K562 (cell line): ENCODE data around the gene LDLR. TPM values are rescaled to one million over a fixed set of nuclear protein-coding genes. Genes with fewer than 3 reads are reported as not detected.
A peak's percentile ranks its signal among the peaks of the same experiment; 100 is the strongest.

Source experiments
- C11orf30 ChIP-seq: fragments of 450-650 bp; IDR thresholded peaks from 2 replicates; pipeline ENCODE4 v1.6.1; 2016; ENCODE audit warnings: low read depth, mild to moderate bottlenecking
- DPF2 ChIP-seq: fragments of 450-650 bp; IDR thresholded peaks from 2 replicates; pipeline ENCODE4 v1.6.1; 2016
- ETV6 ChIP-seq, 3 experiments: fragments of 150-350 bp in 1 of 3; sonication (generic) in 1 of 3; formaldehyde crosslinking in 1 of 3; IDR thresholded peaks; 2 replicates each; pipeline versions ENCODE4 v1.6.1 to v1.8.0; 2014 to 2022; ENCODE audit warnings: borderline replicate concordance in 2 of 3, low read depth in 2 of 3, antibody characterized with exemption in 1 of 3, low read length in 1 of 3, mild to moderate bottlenecking in 1 of 3, missing genetic modification reagents in 1 of 3
- GTF2A2 ChIP-seq: IDR thresholded peaks from 2 replicates; pipeline ENCODE4 v1.6.1; 2016; ENCODE audit warnings: mild to moderate bottlenecking, missing genetic modification characterization, missing compliant biosample characterization
- KLF10 ChIP-seq: fragments of 250-450 bp; sonication (Bioruptor Pico); IDR thresholded peaks from 2 replicates; pipeline ENCODE4 v1.6.1; 2021; ENCODE audit warnings: matching md5 sums
- MAFF ChIP-seq: IDR thresholded peaks from 2 replicates; pipeline ENCODE4 v1.6.1; 2012; ENCODE audit warnings: low read length, improper control_type of control experiment
- MAFK ChIP-seq: IDR thresholded peaks from 2 replicates; pipeline ENCODE4 v1.6.1; 2011; ENCODE audit warnings: low read length, improper control_type of control experiment
- MCM2 ChIP-seq: fragments of 450-650 bp; IDR thresholded peaks from 2 replicates; pipeline ENCODE4 v1.6.1; 2017; ENCODE audit warnings: low read depth, mild to moderate bottlenecking
- PCBP1 ChIP-seq: fragments of 200-400 bp; formaldehyde crosslinking; IDR thresholded peaks from 2 replicates; pipeline ENCODE4 v1.6.1; 2018; ENCODE audit warnings: mild to moderate bottlenecking, low read depth, low read length; ENCODE audit not compliant: poor library complexity, severe bottlenecking
- PHB ChIP-seq: fragments of 250-450 bp; sonication (Bioruptor Pico); IDR thresholded peaks from 2 replicates; pipeline ENCODE4 v1.5.0; 2021
- RB1 ChIP-seq: fragments of 450-650 bp; IDR thresholded peaks from 2 replicates; pipeline ENCODE4 v1.6.1; 2017; ENCODE audit warnings: low read depth, mild to moderate bottlenecking
- SOX6 ChIP-seq: fragments of 450-650 bp; IDR thresholded peaks from 2 replicates; pipeline ENCODE4 v1.6.1; 2014; ENCODE audit warnings: mild to moderate bottlenecking
- ZFPM2 ChIP-seq: fragments of 250-450 bp; sonication (Bioruptor Pico); IDR thresholded peaks from 2 replicates; pipeline ENCODE4 v1.5.1; 2022; ENCODE audit warnings: mild to moderate bottlenecking
- polyA plus RNA-seq, 8 experiments: library from polyadenylated mRNA; depleted of rRNA in 4 of 8; stranded (reverse) in 5 of 8; unstranded in 3 of 8; fragments of >200 nt; fragmentation: Nextera tagmentation in 2 of 8; fragmentation: Illumina TruSeq in 1 of 8; extraction: Ambion mirVana in 2 of 8; extraction: Trizol in 1 of 8; gene quantifications; 2 replicates each; pipeline versions ENCODE4 v1.2.1 to v1.2.3, GENCODE V29; 2011 to 2014; ENCODE audit warnings: inconsistent platforms in 1 of 8, missing spikeins in 1 of 8
- total RNA-seq, 7 experiments: library from RNA; depleted of rRNA in 6 of 7; stranded (reverse); fragments of >200 nt in 6 of 7; fragmentation: Illumina TruSeq in 2 of 7; extraction: Trizol in 2 of 7; gene quantifications; 2 replicates each; pipeline versions ENCODE4 v1.2.1 to v1.2.3, GENCODE V29; 2011 to 2021; ENCODE audit warnings: low replicate concordance in 1 of 7
- TF ChIP-seq, protein P1 (sequence below): fragments of 450-650 bp; formaldehyde crosslinking; IDR thresholded peaks from 2 replicates; pipeline ENCODE4 v1.4.0; 2020; ENCODE audit warnings: mild to moderate bottlenecking, moderate library complexity
- TF ChIP-seq, protein P2 (sequence below): fragments of 250-450 bp; sonication (Bioruptor Pico); IDR thresholded peaks from 2 replicates; pipeline ENCODE4 v1.5.0; 2020; ENCODE audit warnings: mild to moderate bottlenecking, borderline replicate concordance
- TF ChIP-seq, protein P3 (sequence below): sonication (generic); formaldehyde crosslinking; IDR thresholded peaks from 2 replicates; pipeline ENCODE4 v1.8.1; 2023; ENCODE audit warnings: mild to moderate bottlenecking, missing genetic modification reagents
- TF ChIP-seq, protein P4 (sequence below): fragments of 250-450 bp; sonication (Bioruptor Pico); IDR thresholded peaks from 2 replicates; pipeline ENCODE4 v1.5.0; 2020; ENCODE audit warnings: mild to moderate bottlenecking
- TF ChIP-seq, protein P5 (sequence below): fragments of 450-650 bp; IDR thresholded peaks from 2 replicates; pipeline ENCODE4 v1.6.1; 2016
- TF ChIP-seq, protein P6 (sequence below): fragments of 250-450 bp; sonication (Bioruptor Pico); IDR thresholded peaks from 2 replicates; pipeline ENCODE4 v1.8.0; 2021; ENCODE audit warnings: borderline replicate concordance, mild to moderate bottlenecking, moderate library complexity; ENCODE audit not compliant: poor library complexity, severe bottlenecking

The LDLR gene
- total and polyA plus RNA-seq, 9 of the 15 experiments (the other 6 are each of a cell fraction or from before 2014, with no cell fraction given) = 19.9 to 114 (median 56.3) TPM

DNA sequence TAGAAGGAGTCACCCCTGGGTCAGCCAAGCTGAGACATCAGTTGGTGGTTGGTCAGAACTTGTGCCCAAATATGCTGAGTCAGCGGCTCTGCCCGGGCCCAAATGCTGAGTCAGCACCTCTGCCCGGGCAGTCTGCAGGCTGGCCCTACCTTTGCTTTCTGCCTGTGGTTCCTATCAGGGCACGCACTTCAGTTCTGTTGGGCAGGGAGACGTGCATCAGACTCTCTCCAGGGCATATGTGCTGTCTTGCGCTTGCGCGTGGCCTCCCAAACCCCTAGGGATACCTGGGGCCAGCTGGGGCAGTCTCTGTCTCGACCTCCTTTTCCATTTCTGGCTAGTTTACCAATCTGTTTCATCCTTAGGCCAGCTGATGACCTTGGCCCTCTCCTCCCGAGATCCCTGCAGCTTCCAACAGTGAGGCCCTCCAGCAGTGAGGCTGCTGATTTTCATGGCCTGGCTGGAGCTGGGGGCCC, 24.4 kb upstream of the LDLR start (continued):
- TF ChIP-seq PCBP1 (no peak), MCM2 (no peak), ZFPM2 (CRISPR knock-in tag) (no peak), DPF2 (0 out of 2 replicates have a peak, but pooled peaks have one; percentile 15), PHB (CRISPR knock-in tag) (no peak), MAFF (peak; percentile 99), SOX6 (no peak), MAFK (peak; percentile 100), ETV6 (IDR thresholded peaks at IDR 0.05; ENCODE audit: borderline replicate concordance in 1 of 2, low read depth in 2 of 2, low read length in 1 of 2) (no peak), ETV6 (CRISPR knock-in tag; IDR thresholded peaks at IDR 0.05; ENCODE audit: borderline replicate concordance) (no peak), C11orf30 (peak; percentile 100), GTF2A2 (tag) (no peak), RB1 (0 out of 2 replicates have a peak, but pooled peaks have one; percentile 21), KLF10 (no peak)
- TF ChIP-seq, protein P1, sequence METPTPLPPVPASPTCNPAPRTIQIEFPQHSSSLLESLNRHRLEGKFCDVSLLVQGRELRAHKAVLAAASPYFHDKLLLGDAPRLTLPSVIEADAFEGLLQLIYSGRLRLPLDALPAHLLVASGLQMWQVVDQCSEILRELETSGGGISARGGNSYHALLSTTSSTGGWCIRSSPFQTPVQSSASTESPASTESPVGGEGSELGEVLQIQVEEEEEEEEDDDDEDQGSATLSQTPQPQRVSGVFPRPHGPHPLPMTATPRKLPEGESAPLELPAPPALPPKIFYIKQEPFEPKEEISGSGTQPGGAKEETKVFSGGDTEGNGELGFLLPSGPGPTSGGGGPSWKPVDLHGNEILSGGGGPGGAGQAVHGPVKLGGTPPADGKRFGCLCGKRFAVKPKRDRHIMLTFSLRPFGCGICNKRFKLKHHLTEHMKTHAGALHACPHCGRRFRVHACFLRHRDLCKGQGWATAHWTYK = no peak
- TF ChIP-seq, protein P2, sequence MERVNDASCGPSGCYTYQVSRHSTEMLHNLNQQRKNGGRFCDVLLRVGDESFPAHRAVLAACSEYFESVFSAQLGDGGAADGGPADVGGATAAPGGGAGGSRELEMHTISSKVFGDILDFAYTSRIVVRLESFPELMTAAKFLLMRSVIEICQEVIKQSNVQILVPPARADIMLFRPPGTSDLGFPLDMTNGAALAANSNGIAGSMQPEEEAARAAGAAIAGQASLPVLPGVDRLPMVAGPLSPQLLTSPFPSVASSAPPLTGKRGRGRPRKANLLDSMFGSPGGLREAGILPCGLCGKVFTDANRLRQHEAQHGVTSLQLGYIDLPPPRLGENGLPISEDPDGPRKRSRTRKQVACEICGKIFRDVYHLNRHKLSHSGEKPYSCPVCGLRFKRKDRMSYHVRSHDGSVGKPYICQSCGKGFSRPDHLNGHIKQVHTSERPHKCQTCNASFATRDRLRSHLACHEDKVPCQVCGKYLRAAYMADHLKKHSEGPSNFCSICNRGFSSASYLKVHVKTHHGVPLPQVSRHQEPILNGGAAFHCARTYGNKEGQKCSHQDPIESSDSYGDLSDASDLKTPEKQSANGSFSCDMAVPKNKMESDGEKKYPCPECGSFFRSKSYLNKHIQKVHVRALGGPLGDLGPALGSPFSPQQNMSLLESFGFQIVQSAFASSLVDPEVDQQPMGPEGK = no peak
- TF ChIP-seq, protein P3, sequence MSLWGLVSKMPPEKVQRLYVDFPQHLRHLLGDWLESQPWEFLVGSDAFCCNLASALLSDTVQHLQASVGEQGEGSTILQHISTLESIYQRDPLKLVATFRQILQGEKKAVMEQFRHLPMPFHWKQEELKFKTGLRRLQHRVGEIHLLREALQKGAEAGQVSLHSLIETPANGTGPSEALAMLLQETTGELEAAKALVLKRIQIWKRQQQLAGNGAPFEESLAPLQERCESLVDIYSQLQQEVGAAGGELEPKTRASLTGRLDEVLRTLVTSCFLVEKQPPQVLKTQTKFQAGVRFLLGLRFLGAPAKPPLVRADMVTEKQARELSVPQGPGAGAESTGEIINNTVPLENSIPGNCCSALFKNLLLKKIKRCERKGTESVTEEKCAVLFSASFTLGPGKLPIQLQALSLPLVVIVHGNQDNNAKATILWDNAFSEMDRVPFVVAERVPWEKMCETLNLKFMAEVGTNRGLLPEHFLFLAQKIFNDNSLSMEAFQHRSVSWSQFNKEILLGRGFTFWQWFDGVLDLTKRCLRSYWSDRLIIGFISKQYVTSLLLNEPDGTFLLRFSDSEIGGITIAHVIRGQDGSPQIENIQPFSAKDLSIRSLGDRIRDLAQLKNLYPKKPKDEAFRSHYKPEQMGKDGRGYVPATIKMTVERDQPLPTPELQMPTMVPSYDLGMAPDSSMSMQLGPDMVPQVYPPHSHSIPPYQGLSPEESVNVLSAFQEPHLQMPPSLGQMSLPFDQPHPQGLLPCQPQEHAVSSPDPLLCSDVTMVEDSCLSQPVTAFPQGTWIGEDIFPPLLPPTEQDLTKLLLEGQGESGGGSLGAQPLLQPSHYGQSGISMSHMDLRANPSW (CRISPR knock-in tag) = no peak
- TF ChIP-seq, protein P4, sequence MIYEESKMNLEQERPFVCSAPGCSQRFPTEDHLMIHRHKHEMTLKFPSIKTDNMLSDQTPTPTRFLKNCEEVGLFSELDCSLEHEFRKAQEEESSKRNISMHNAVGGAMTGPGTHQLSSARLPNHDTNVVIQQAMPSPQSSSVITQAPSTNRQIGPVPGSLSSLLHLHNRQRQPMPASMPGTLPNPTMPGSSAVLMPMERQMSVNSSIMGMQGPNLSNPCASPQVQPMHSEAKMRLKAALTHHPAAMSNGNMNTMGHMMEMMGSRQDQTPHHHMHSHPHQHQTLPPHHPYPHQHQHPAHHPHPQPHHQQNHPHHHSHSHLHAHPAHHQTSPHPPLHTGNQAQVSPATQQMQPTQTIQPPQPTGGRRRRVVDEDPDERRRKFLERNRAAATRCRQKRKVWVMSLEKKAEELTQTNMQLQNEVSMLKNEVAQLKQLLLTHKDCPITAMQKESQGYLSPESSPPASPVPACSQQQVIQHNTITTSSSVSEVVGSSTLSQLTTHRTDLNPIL (CRISPR knock-in tag) = no peak
- TF ChIP-seq, protein P5, sequence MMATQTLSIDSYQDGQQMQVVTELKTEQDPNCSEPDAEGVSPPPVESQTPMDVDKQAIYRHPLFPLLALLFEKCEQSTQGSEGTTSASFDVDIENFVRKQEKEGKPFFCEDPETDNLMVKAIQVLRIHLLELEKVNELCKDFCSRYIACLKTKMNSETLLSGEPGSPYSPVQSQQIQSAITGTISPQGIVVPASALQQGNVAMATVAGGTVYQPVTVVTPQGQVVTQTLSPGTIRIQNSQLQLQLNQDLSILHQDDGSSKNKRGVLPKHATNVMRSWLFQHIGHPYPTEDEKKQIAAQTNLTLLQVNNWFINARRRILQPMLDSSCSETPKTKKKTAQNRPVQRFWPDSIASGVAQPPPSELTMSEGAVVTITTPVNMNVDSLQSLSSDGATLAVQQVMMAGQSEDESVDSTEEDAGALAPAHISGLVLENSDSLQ = no peak
- TF ChIP-seq, protein P6, sequence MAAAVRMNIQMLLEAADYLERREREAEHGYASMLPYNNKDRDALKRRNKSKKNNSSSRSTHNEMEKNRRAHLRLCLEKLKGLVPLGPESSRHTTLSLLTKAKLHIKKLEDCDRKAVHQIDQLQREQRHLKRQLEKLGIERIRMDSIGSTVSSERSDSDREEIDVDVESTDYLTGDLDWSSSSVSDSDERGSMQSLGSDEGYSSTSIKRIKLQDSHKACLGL (CRISPR knock-in tag) = no peak
